Measurements from ENCODE around the gene ARHGEF39.

The ARHGEF39 gene

GRCh38 chr9:35695943-35696401 is 31.0 kb upstream of the ARHGEF39 start (continued):
- no peak for TF ChIP-seq ZNF70 (CRISPR knock-in tag; IDR thresholded peaks at IDR 0.05)
- TF ChIP-seq ZFP30 (CRISPR knock-in tag; IDR thresholded peaks at IDR 0.05): no peak
- TF ChIP-seq PPARA (CRISPR knock-in tag; IDR thresholded peaks at IDR 0.05; ENCODE audit: borderline replicate concordance): no peak
- TF ChIP-seq TCF4 (CRISPR knock-in tag; IDR thresholded peaks at IDR 0.05; ENCODE audit: borderline replicate concordance): no peak
- TF ChIP-seq ZNF565 (CRISPR knock-in tag; conservative IDR thresholded peaks at IDR 0.05; ENCODE audit: low read depth): no peak
- TF ChIP-seq ARNTL (CRISPR knock-in tag; IDR thresholded peaks at IDR 0.05; ENCODE audit: borderline replicate concordance, low read depth): no peak
- TF ChIP-seq CSDC2 (CRISPR knock-in tag; IDR thresholded peaks at IDR 0.05): no peak

- no peak for ATAC-seq
- no peak for TF ChIP-seq TCF4 (CRISPR knock-in tag; IDR thresholded peaks at IDR 0.05; ENCODE audit: borderline replicate concordance)
- TF ChIP-seq PPARA (CRISPR knock-in tag; IDR thresholded peaks at IDR 0.05; ENCODE audit: borderline replicate concordance): no peak
- no peak for TF ChIP-seq ZNF70 (CRISPR knock-in tag; IDR thresholded peaks at IDR 0.05)
- no peak for TF ChIP-seq ZNF8 (CRISPR knock-in tag; IDR thresholded peaks at IDR 0.05)
- TF ChIP-seq SNAI2 (CRISPR knock-in tag; IDR thresholded peaks at IDR 0.05): no peak
- TF ChIP-seq ZNF565 (CRISPR knock-in tag; conservative IDR thresholded peaks at IDR 0.05; ENCODE audit: low read depth): no peak
- no peak for TF ChIP-seq ISL1 (CRISPR knock-in tag; IDR thresholded peaks at IDR 0.05)
- TF ChIP-seq ZFP30 (CRISPR knock-in tag; IDR thresholded peaks at IDR 0.05): no peak
- no peak for TF ChIP-seq CREB5 (CRISPR knock-in tag; IDR thresholded peaks at IDR 0.05; ENCODE audit: low read depth)
- TF ChIP-seq TSHZ2 (CRISPR knock-in tag; IDR thresholded peaks at IDR 0.05): no peak
- TF ChIP-seq GLIS3 (CRISPR knock-in tag; IDR thresholded peaks at IDR 0.05): no peak
- TF ChIP-seq POU6F1 (CRISPR knock-in tag; IDR thresholded peaks at IDR 0.05; ENCODE audit: borderline replicate concordance, low read depth): no peak
Observed at GRCh38 chr9:35691757-35692301, 26.8 kb upstream of the ARHGEF39 start.

- TF ChIP-seq TCF4 (CRISPR knock-in tag; IDR thresholded peaks at IDR 0.05; ENCODE audit: borderline replicate concordance) (no peak), RARB (CRISPR knock-in tag; IDR thresholded peaks at IDR 0.05) (no peak), TOX (CRISPR knock-in tag; IDR thresholded peaks at IDR 0.05; ENCODE audit: borderline replicate concordance) (no peak), CSRNP3 (CRISPR knock-in tag; IDR thresholded peaks at IDR 0.05) (no peak), ZFP30 (CRISPR knock-in tag; IDR thresholded peaks at IDR 0.05) (no peak), ZNF70 (CRISPR knock-in tag; IDR thresholded peaks at IDR 0.05) (no peak), CSDC2 (CRISPR knock-in tag; IDR thresholded peaks at IDR 0.05) (no peak), POU6F1 (CRISPR knock-in tag; IDR thresholded peaks at IDR 0.05; ENCODE audit: borderline replicate concordance, low read depth) (no peak), ZNF8 (CRISPR knock-in tag; IDR thresholded peaks at IDR 0.05) (no peak), ZNF565 (CRISPR knock-in tag; conservative IDR thresholded peaks at IDR 0.05; ENCODE audit: low read depth) (no peak), ESRRG (CRISPR knock-in tag; IDR thresholded peaks at IDR 0.05) (no peak), ZFP3 (CRISPR knock-in tag; IDR thresholded peaks at IDR 0.05) (no peak)
- peak; percentile 29; the same call in 2 of the 3 replicates for ATAC-seq
Observed at GRCh38 chr9:35691334-35691650, 26.3 kb upstream of the ARHGEF39 start.
